GM12874 (cell line): ENCODE data around the gene TAS2R60.

Source experiments
- CTCF ChIP-seq: IDR thresholded peaks from 2 replicates; pipeline ENCODE4 v1.5.1; 2011; ENCODE audit warnings: low read depth, mild to moderate bottlenecking, control low read depth, low read length, moderate library complexity; ENCODE audit not compliant: insufficient read depth

Gene TAS2R60

GRCh38 chr7:143397710-143398530, 45.3 kb upstream of the TAS2R60 start:
- no peak for TF ChIP-seq CTCF

- no peak for TF ChIP-seq CTCF
Observed at GRCh38 chr7:143398616-143399015, 44.6 kb upstream of the TAS2R60 start.

- TF ChIP-seq CTCF: no peak
Observed at GRCh38 chr7:143399151-143399550, 44.1 kb upstream of the TAS2R60 start.

GRCh38 chr7:143399642-143400041, 43.6 kb upstream of the TAS2R60 start:
- no peak for TF ChIP-seq CTCF

- no peak for TF ChIP-seq CTCF
Observed at GRCh38 chr7:143401265-143401664, 42.0 kb upstream of the TAS2R60 start.

GRCh38 chr7:143405173-143406001, 37.9 kb upstream of the TAS2R60 start:
- no peak for TF ChIP-seq CTCF

- TF ChIP-seq CTCF: no peak
Observed at GRCh38 chr7:143406002-143406357, 37.3 kb upstream of the TAS2R60 start.
